ENCODE data around the gene GPR183.

GPR183 gene

GRCh38 chr13:99339736-99340397 is 32.7 kb upstream of the GPR183 start:
- DNase-seq (ENCODE audit: low read depth in 3 of 3), result no peak

GRCh38 chr13:99339230-99339721 is 32.1 kb upstream of the GPR183 start:
- DNase-seq (ENCODE audit: low read depth in 3 of 3), result no peak

DNA sequence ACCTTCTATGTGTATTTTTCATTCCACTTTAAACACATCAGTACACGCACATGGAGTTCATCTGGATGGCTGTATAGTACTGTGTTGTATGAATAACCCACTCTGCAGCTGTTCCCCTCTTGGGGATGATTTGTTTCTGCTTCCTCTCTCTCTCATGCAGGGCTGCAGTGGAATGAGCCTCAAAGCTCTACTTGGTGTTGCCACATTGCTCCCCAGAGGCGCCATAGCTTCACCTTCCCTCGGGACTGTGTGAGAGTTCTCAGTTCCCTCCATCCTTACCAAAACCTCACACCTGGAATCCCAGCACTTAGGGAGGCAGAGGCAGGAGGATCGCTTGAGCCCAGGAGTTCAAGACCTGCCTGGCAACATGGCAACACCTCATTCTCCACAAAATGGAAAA is 28.4 kb upstream of the GPR183 start:
- DNase-seq (ENCODE audit: low read depth in 3 of 3), result no peak

- DNase-seq (ENCODE audit: low read depth in 3 of 3), result no peak
Measured at GRCh38 chr13:99335087-99335486, 27.9 kb upstream of the GPR183 start.

- DNase-seq (ENCODE audit: low read depth in 3 of 3), result no peak
Measured at GRCh38 chr13:99334221-99334620, 27.0 kb upstream of the GPR183 start.

GRCh38 chr13:99332456-99332855 is 25.3 kb upstream of the GPR183 start:
- DNase-seq (ENCODE audit: low read depth in 3 of 3), result no peak

GRCh38 chr13:99331881-99332293 is 24.7 kb upstream of the GPR183 start:
- DNase-seq (ENCODE audit: low read depth in 3 of 3), result no peak

- DNase-seq (ENCODE audit: low read depth in 3 of 3), result no peak
Measured at GRCh38 chr13:99330942-99331341, 23.7 kb upstream of the GPR183 start.

GRCh38 chr13:99329477-99329876 is 22.3 kb upstream of the GPR183 start:
- no peak for DNase-seq (ENCODE audit: low read depth in 3 of 3)

- DNase-seq (ENCODE audit: low read depth in 3 of 3), result no peak
Measured at GRCh38 chr13:99327761-99328160, 20.6 kb upstream of the GPR183 start.

DNA sequence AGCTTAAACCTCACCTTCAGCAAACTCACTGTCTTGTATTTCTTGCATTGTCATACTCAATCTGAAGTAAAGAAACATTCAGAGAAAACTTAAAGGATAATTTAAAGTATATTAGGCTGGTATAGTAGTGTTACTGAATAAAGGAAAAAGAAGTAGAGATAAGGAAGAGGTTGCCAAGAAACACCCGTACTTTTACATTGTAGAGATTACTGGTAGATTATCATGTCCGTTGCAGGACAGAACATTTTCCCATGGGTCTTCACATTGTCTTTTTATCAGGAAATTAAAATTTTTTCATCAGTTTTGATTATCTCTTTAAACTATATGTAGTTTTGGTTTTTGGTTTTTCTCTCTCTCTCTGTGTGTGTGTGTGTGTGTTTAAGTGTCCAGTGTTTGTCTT is 19.9 kb upstream of the GPR183 start:
- no peak for DNase-seq (ENCODE audit: low read depth in 3 of 3)

- no peak for DNase-seq (ENCODE audit: low read depth in 3 of 3)
Measured at GRCh38 chr13:99326012-99326411, 18.8 kb upstream of the GPR183 start.

- DNase-seq (ENCODE audit: low read depth in 3 of 3), result no peak
Measured at GRCh38 chr13:99323488-99323887, 16.3 kb upstream of the GPR183 start.

GRCh38 chr13:99322297-99323103 is 15.3 kb upstream of the GPR183 start:
- no peak for DNase-seq (ENCODE audit: low read depth in 3 of 3)

- no peak for DNase-seq (ENCODE audit: low read depth in 3 of 3)
Measured at GRCh38 chr13:99321709-99322108, 14.5 kb upstream of the GPR183 start.

DNA sequence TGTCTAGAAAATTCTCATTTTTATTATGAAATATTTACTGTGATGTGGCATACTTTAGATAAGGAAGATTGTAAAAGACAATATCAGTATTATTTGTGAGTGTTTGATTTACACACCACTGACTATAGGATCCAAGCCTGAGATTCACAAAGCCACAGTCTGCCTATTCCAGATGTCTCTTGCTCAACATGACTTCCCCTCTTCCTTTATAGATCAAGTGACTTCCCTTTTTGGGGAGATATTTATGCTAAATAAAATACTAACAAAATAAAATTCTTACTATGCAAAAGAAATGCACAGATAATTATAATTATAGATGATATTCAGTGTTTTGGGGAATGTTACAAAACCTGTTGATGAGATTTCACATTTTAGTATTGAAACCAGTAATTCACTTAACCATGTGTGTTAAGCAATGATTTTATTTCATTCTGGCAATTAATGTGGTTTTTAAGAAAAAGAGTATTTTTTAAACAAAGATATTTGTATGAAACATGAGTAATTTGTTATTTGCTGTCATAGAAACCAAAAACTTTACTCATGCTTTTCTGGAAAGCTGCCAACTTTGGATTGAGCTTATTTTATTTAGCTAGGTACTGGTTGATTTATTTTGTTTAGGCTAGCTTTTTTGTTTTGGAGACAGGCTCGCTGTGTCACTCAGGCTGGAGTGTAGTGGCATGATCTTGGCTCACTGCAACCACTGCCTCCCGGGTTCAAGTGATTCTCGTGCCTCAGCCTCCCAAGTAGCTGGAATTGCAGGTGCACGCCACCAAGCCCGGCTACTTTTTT is 13.7 kb upstream of the GPR183 start:
- DNase-seq (ENCODE audit: low read depth in 3 of 3), result no peak

- no peak for DNase-seq (ENCODE audit: low read depth in 3 of 3)
Measured at GRCh38 chr13:99316657-99317256, 9.6 kb upstream of the GPR183 start.

DNA sequence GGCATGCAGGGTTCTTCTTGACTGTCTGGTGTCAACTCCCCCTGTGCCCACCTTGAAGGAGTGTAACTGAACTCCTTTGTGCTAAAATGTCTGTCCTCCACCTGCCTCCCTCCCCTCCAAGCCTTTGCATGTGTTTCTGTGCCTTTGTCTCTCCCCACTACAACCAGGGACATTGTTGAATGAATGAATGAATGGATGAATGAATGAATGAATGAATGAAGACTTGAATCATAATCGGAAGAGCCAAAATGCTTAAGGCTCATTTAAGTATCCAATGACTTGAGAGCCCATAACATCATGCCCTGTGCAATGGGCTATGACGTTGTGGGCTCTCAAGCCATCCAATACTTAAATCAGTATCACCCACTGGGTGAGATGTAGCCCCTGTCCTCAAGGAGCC is 9.0 kb upstream of the GPR183 start:
- DNase-seq (ENCODE audit: low read depth in 3 of 3), result no peak

DNA sequence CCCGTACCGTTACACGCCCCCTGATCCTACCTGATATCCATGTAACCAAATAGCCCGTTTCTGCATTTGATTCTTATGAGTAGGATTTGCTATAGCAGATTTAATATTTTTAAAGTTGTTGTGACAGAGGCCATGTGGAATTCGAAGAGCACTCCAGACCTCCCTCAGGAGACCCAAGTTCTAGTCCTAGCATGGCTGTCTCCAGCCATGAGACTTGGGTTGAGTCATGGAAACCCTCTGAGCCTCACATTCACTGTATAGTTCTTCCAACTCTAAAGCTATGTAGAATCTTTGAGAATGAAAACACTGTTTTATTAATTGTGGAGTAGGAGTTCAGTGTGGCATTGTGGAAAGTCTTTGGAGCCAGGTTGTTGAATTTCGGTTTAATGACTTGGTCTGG is 8.0 kb upstream of the GPR183 start:
- DNase-seq (ENCODE audit: low read depth in 3 of 3), result no peak

DNA sequence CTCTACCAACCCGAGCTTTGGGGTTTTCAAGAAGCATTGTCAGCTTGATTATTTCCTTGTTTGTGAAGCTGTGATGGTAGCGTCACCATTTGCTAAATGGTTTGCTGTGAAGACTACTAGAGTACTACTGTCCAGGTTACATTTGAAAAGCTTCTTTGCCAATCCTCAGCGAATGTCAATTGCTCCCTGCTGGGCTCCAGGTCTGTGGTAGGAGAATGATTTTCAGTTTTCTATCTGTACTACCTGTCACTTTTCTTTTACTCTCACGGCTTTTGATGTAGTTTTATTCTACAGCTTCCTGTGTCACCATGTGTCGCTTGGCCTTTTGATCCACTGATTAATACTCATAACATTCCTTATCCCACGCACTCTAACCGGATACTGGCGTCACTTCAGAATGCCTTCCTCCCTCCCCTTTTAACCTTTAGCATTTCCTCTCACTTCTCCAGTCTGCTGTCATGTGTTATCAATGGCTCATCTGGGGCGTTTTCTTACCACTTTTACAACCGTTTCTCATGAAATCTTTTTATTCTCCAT is 7.5 kb upstream of the GPR183 start:
- DNase-seq (ENCODE audit: low read depth in 3 of 3), result peak in 2 of 3 experiments; percentile 56 to 61

- no peak for DNase-seq (ENCODE audit: low read depth in 3 of 3)
Measured at GRCh38 chr13:99313941-99314340, 6.7 kb upstream of the GPR183 start.

DNA sequence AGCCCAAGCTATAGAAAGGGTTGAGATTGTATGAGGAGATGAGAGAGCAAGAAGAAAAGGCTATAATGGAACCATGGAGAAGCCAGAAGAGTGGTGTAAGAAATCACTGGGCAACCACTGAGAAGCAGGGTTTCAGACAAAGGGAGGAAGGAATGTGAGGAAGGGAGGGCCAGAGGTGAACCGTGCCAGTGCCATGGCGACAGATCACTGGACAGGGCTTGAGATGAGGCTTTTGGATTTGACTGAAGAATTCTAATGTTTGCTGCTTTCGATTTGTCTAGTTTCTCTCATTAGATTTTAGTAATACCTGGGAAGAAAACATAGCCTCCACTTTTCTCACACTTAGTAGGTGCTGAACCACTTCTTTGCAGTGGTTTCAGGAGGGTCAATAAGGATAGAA is 6.3 kb upstream of the GPR183 start:
- no peak for DNase-seq (ENCODE audit: low read depth in 3 of 3)
